HG03565 (cell line): ENCODE measurements around the gene PRICKLE2.
"Not testable (repeated sequence)": the region's sequence is repeated elsewhere in the genome, so short reads cannot be mapped to it uniquely, and the experiment has no call there.

Source experiments
- ATAC-seq: cut with Tn5 transposase; IDR thresholded peaks from one replicate; pipeline ENCODE4 v1.9.1; 2021; ENCODE audit warnings: mild to moderate bottlenecking, moderate library complexity; ENCODE audit not compliant: unreplicated experiment

The PRICKLE2 gene

GRCh38 chr3:64105816-64106215 lies 119.5 kb downstream of the PRICKLE2 start:
- peak; percentile 33 for ATAC-seq

GRCh38 chr3:64104691-64105111 lies 120.6 kb downstream of the PRICKLE2 start:
- ATAC-seq = no peak

- no peak for ATAC-seq
Observed at GRCh38 chr3:64104006-64104405, 121.3 kb downstream of the PRICKLE2 start.

GRCh38 chr3:64103131-64103530 lies 122.1 kb downstream of the PRICKLE2 start:
- no peak for ATAC-seq

GRCh38 chr3:64102147-64102546 lies 123.1 kb downstream of the PRICKLE2 start:
- ATAC-seq = no peak

GRCh38 chr3:64099316-64099715 lies 126.0 kb downstream of the PRICKLE2 start:
- no peak for ATAC-seq

- no peak for ATAC-seq
Observed at GRCh38 chr3:64098670-64099069, 126.6 kb downstream of the PRICKLE2 start.

DNA sequence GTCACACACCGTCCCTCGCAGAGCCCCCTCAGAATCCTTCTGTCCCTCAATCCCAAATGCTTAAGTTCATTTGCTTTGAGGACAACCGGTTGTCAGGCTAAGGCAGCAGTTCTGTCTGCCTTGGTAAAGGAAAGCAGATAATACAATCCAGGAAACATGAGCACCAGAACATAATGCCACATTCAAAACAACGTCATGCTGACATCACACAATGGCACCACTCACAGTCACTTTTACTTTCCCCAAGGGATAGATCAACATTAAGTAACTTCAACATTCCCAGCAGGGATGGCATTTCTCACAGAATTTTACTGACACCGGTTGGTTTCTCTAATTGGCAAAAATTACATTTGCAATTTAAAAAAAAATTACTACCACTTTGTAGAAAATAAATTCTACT lies 127.3 kb downstream of the PRICKLE2 start:
- ATAC-seq = no peak

GRCh38 chr3:64095802-64096201 lies 129.5 kb downstream of the PRICKLE2 start:
- no peak for ATAC-seq

GRCh38 chr3:64094713-64095079 lies 130.6 kb downstream of the PRICKLE2 start:
- no peak for ATAC-seq

- ATAC-seq = no peak
Observed at GRCh38 chr3:64093825-64094712, 131.2 kb downstream of the PRICKLE2 start.

- no peak for ATAC-seq
Observed at GRCh38 chr3:64093211-64093610, 132.1 kb downstream of the PRICKLE2 start.

GRCh38 chr3:64091501-64091900 lies 133.8 kb downstream of the PRICKLE2 start:
- ATAC-seq = no peak

DNA sequence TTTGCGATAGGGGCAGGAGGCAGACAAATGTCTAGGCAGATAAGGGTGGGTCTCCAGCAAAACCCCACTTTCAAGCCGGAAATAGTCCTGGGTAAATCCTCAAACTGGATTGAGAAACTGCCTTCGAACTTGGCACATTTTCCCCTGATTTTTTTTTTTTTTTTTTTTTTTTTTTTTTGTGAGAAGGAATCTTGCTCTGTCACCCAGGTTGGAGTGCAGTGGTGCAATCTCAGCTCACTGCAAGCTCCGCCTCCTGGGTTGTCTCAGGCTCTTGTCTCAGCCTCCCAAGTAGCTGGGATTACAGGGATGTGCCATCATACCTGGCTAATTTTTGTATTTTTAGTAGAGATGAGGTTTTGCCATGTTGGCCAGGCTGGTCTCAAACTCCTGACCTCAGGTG lies 135.9 kb downstream of the PRICKLE2 start:
- ATAC-seq = not testable (repeated sequence)

GRCh38 chr3:64088408-64089205 lies 136.7 kb downstream of the PRICKLE2 start:
- no peak for ATAC-seq

GRCh38 chr3:64086479-64087252 lies 138.6 kb downstream of the PRICKLE2 start:
- no peak for ATAC-seq

DNA sequence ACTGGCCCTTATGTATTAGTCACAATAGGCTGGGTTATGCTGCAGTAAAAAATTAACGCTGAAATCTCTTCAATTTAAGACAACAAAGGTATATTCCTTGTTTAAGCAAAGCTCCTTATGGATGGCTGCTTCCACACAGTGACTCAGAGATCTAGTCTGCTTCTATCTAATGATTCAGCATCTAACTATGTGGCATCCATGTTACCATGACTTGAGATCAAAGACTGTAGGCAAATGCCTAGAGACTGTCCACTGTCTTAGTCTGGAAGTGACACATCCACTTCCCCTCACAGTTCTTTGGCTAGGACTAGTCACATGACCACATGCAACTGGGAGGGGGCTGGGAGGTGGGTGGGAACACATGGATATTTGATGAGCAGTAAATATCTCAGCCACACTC lies 140.6 kb downstream of the PRICKLE2 start:
- no peak for ATAC-seq

DNA sequence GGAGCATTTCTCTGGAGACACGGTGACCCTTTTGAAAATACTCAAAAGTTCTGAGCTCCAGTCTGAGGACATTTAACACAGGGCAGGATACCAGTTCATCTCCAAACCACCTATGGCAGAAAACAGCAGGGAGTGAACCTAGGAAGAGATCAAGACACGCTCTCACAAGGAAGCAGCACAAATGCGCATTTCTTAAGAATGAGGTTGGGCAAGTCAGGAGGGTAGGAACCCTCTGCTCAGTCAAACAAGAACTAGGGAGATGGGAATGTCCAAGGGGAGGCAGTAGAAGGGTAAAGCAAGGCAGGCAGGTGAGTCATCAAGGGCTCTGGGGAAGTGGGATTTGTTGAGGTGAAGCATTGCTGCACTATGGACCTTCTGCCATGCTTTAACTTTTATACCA lies 141.7 kb downstream of the PRICKLE2 start:
- no peak for ATAC-seq

DNA sequence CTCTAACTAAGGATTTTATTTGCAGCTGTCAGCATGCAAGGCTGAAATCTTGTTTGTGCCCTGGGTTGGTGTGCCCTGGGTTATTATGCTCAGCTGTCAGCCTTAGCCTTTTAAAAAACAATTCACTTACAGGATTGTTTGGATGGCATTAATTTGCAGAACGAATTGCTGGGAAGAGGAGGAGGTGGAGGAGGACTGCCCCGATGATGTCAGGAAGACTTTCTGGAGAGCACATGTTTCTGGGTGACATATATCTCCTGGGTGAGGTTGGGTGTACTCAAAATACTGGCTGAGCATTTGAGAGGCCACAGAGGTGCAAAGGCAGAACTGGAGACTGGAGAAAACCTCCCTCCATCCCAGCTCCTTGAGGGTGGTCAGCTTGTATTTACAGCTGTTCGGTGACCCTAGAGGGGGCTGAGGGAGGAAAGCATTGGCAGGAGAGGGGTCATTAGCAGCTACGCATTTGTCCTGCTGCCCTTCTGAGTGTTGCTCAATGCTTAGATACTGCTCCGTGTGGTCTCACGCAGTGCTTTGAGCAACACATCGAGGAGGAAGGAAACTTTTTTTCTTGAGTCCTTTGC lies 142.2 kb downstream of the PRICKLE2 start:
- no peak for ATAC-seq

- ATAC-seq = no peak
Observed at GRCh38 chr3:64082411-64082810, 142.9 kb downstream of the PRICKLE2 start.

- no peak for ATAC-seq
Observed at GRCh38 chr3:64081235-64081630, 144.0 kb downstream of the PRICKLE2 start.
